Tibial artery (tissue), 4 donors: ENCODE results near the gene SLC2A13.

Source experiments
- DNase-seq, 2 donors: peaks; one replicate each; pipeline ENCODE4 v3.0.0-alpha.2; 2019
- H3K27ac ChIP-seq, 2 donors: fragments of 200-600 bp; sonication (generic) in 1 of 2; 1 replicate in 1 of 2; 2 replicates in 1 of 2; pipeline ENCODE4 v1.5.1; 2018 to 2019; ENCODE audit warnings: mild to moderate bottlenecking in 1 of 2
- H3K27me3 ChIP-seq, 2 donors: fragments of 200-600 bp; sonication (generic) in 1 of 2; one replicate each; pipeline versions ENCODE4 v1.5.1 to v1.6.0; 2016 to 2019
- H3K36me3 ChIP-seq, 3 donors: fragments of 200-600 bp; sonication (generic) in 2 of 3; one replicate each; pipeline ENCODE4 v1.5.1; 2016 to 2019; ENCODE audit warnings: mild to moderate bottlenecking in 2 of 3
- H3K4me1 ChIP-seq, 4 donors: fragments of 200-600 bp; sonication (generic) in 2 of 4; 1 replicate in 3 of 4; 2 replicates in 1 of 4; pipeline ENCODE4 v1.5.1; 2016 to 2019
- H3K4me3 ChIP-seq, 2 donors: fragments of 200-600 bp; sonication (generic) in 1 of 2; 1 replicate in 1 of 2; 2 replicates in 1 of 2; pipeline ENCODE4 v1.5.1; 2018 to 2019; ENCODE audit warnings: mild to moderate bottlenecking in 2 of 2
- H3K9me3 ChIP-seq, 3 donors: fragments of 200-600 bp; sonication (generic) in 1 of 3; one replicate each; pipeline ENCODE4 v1.5.1; 2016 to 2019
- CTCF ChIP-seq, 2 experiments: fragments of 200-600 bp in 1 of 2; fragments of 450-650 bp in 1 of 2; IDR thresholded peaks; one replicate each; pipeline ENCODE4 v1.5.1; 2017 to 2019; ENCODE audit warnings: antibody characterized with exemption in 2 of 2, mild to moderate bottlenecking in 1 of 2, moderate library complexity in 1 of 2
- intact Hi-C: fragments of 100-400 bp; cut with DNase I; formaldehyde crosslinking; loops from one replicate; pipeline ENCODE4 v1.15.0; 2023; ENCODE audit warnings: low total_unique reads

The SLC2A13 gene

GRCh38 chr12:39780411-39780912 is 325.4 kb downstream of the SLC2A13 start:
- Histone ChIP-seq H3K27ac (no peak overlapping the region), H3K9me3 (no peaks in the 10 kb centered on the region), H3K4me3 (no peak overlapping the region), H3K36me3 (no peaks in the 10 kb centered on the region), H3K27me3 (no peaks in the 10 kb centered on the region), H3K4me1 (no peaks in the 10 kb centered on the region)
- intact Hi-C loops, result no loop called here
- DNase-seq, result no peak
- no peak for TF ChIP-seq CTCF (IDR thresholded peaks at IDR 0.05)

- H3K36me3 ChIP-seq, result no peaks in the 10 kb centered on the region
- no peaks in the 10 kb centered on the region for H3K9me3 ChIP-seq
- intact Hi-C loops, result no loop called here
- no peak for DNase-seq
- TF ChIP-seq CTCF (IDR thresholded peaks at IDR 0.05), result no peak
- H3K4me3 ChIP-seq, result no peak overlapping the region
- H3K4me1 ChIP-seq, result no peaks in the 10 kb centered on the region
- no peak overlapping the region for H3K27ac ChIP-seq
- H3K27me3 ChIP-seq, result no peaks in the 10 kb centered on the region
These were observed 326.0 kb downstream of the SLC2A13 start for GRCh38 chr12:39779768-39780340.

- no peak for DNase-seq
- intact Hi-C loops, result no loop called here
- H3K4me1 ChIP-seq, result no peaks in the 10 kb centered on the region
- no peaks in the 10 kb centered on the region for H3K27me3 ChIP-seq
- no peaks in the 10 kb centered on the region for H3K9me3 ChIP-seq
- TF ChIP-seq CTCF (IDR thresholded peaks at IDR 0.05), result no peak
- no peak overlapping the region for H3K27ac ChIP-seq
- H3K4me3 ChIP-seq, result no peak overlapping the region
- H3K36me3 ChIP-seq, result no peaks in the 10 kb centered on the region
These were observed 328.4 kb downstream of the SLC2A13 start for GRCh38 chr12:39777465-39777864.

- TF ChIP-seq CTCF (IDR thresholded peaks at IDR 0.05), result no peak
- Histone ChIP-seq H3K27me3 (no peaks in the 10 kb centered on the region), H3K36me3 (no peaks in the 10 kb centered on the region), H3K9me3 (no peaks in the 10 kb centered on the region), H3K4me1 (no peaks in the 10 kb centered on the region), H3K27ac (no peak overlapping the region), H3K4me3 (no peak overlapping the region)
- intact Hi-C loops, result no loop called here
- DNase-seq, result no peak
These were observed 332.6 kb downstream of the SLC2A13 start for GRCh38 chr12:39773266-39773665.

GRCh38 chr12:39772821-39773259 is 333.0 kb downstream of the SLC2A13 start:
- Histone ChIP-seq H3K9me3 (no peaks in the 10 kb centered on the region), H3K4me3 (no peak overlapping the region), H3K27me3 (no peaks in the 10 kb centered on the region), H3K27ac (no peak overlapping the region), H3K36me3 (no peaks in the 10 kb centered on the region), H3K4me1 (no peaks in the 10 kb centered on the region)
- intact Hi-C loops, result no loop called here
- DNase-seq, result no peak
- no peak for TF ChIP-seq CTCF (IDR thresholded peaks at IDR 0.05)

- Histone ChIP-seq H3K4me1 (no peaks in the 10 kb centered on the region), H3K9me3 (peaks cover 0 to 6% (median 0%) of the 10 kb centered on the region in 3 donors), H3K36me3 (no peaks in the 10 kb centered on the region), H3K27ac (no peak overlapping the region), H3K27me3 (no peaks in the 10 kb centered on the region), H3K4me3 (no peak overlapping the region)
- DNase-seq, result no peak
- intact Hi-C loops, result no loop called here
- no peak for TF ChIP-seq CTCF (IDR thresholded peaks at IDR 0.05)
These were observed 334.4 kb downstream of the SLC2A13 start for GRCh38 chr12:39771456-39771855.
